Fibroblast of lung (primary cell): ENCODE data around the gene BASP1. TPM values are rescaled to one million over a fixed set of nuclear protein-coding genes. Genes with fewer than 3 reads are reported as not detected.
A peak's percentile ranks its signal among the peaks of the same experiment; 100 is the strongest.

ENCODE experiments used
- DNase-seq, 2 donors: peaks; one replicate each; pipeline versions ENCODE4 v3.0.0 to v3.0.0-alpha.2; 2010; ENCODE audit warnings: low read depth in 2 of 2
- H2AFZ ChIP-seq: 2 replicates; pipeline ENCODE4 v1.5.1; 2012; ENCODE audit warnings: low read length, control low read depth, inconsistent platforms
- H3K27ac ChIP-seq: 2 replicates; pipeline ENCODE4 v1.5.1; 2011; ENCODE audit warnings: low read length, control low read depth; ENCODE audit not compliant: insufficient read depth
- H3K27me3 ChIP-seq: 2 replicates; pipeline ENCODE4 v1.5.1; 2011; ENCODE audit warnings: mild to moderate bottlenecking, low read length; ENCODE audit not compliant: control insufficient read depth, insufficient read depth
- H3K36me3 ChIP-seq: 2 replicates; pipeline ENCODE4 v1.5.1; 2011; ENCODE audit warnings: low read length; ENCODE audit not compliant: control insufficient read depth, insufficient read depth
- H3K4me1 ChIP-seq: 2 replicates; pipeline ENCODE4 v1.5.1; 2011; ENCODE audit warnings: low read length; ENCODE audit not compliant: control insufficient read depth, insufficient read depth; ENCODE audit errors: extremely low read depth
- H3K4me2 ChIP-seq: 2 replicates; pipeline ENCODE4 v1.5.1; 2011; ENCODE audit warnings: low read length, control low read depth; ENCODE audit not compliant: insufficient read depth; ENCODE audit errors: extremely low read depth
- H3K4me3 ChIP-seq, 4 experiments: fragments of 200-600 bp in 1 of 4; sonication (generic) in 1 of 4; replicated peaks in 1 of 4; 2 replicates each; pipeline ENCODE4 v1.5.1; 2011 to 2016; ENCODE audit warnings: low read length in 4 of 4, low read depth in 3 of 4, mild to moderate bottlenecking in 3 of 4, control low read depth in 2 of 4, inconsistent platforms in 1 of 4, mixed read lengths in 1 of 4; ENCODE audit not compliant: insufficient read depth in 1 of 4; ENCODE audit errors: control extremely low read depth in 1 of 4
- H3K79me2 ChIP-seq: 2 replicates; pipeline ENCODE4 v1.5.1; 2012; ENCODE audit warnings: mild to moderate bottlenecking, low read length, inconsistent platforms; ENCODE audit not compliant: control insufficient read depth, insufficient read depth
- H3K9ac ChIP-seq: 2 replicates; pipeline ENCODE4 v1.5.1; 2011; ENCODE audit warnings: mild to moderate bottlenecking, low read length, control low read depth; ENCODE audit not compliant: insufficient read depth
- H3K9me3 ChIP-seq: 2 replicates; pipeline ENCODE4 v1.5.1; 2012; ENCODE audit warnings: low read depth, low read length; ENCODE audit not compliant: control insufficient read depth, insufficient read depth
- H4K20me1 ChIP-seq: 2 replicates; pipeline ENCODE4 v1.5.1; 2011; ENCODE audit warnings: low read length; ENCODE audit not compliant: control insufficient read depth, insufficient read depth; ENCODE audit errors: extremely low read depth
- CTCF ChIP-seq, 2 donors: IDR thresholded peaks in 1 of 2; conservative IDR thresholded peaks in 1 of 2; 1 replicate in 1 of 2; 2 replicates in 1 of 2; pipeline ENCODE4 v1.5.1; 2011 to 2012; ENCODE audit warnings: low read length in 2 of 2, control low read depth in 1 of 2, inconsistent platforms in 1 of 2, low read depth in 1 of 2, mild to moderate bottlenecking in 1 of 2
- EZH2 ChIP-seq: IDR thresholded peaks from 2 replicates; pipeline ENCODE4 v1.5.1; 2012; ENCODE audit warnings: low read length, control low read depth, mild to moderate bottlenecking; ENCODE audit errors: missing control alignments
- polyA plus RNA-seq, 2 donors: library from polyadenylated mRNA; depleted of rRNA in 1 of 2; stranded (reverse) in 1 of 2; unstranded in 1 of 2; fragments of >200 nt; gene quantifications; 2 replicates each; pipeline ENCODE4 v1.2.1, GENCODE V29; 2011 to 2012; ENCODE audit warnings: missing spikeins in 1 of 2
- total RNA-seq: library from RNA; depleted of rRNA; stranded (reverse); fragments of >200 nt; gene quantifications from 2 replicates; pipeline ENCODE4 v1.2.1, GENCODE V29; 2014

The BASP1 gene
- total and polyA plus RNA-seq, 2 donors (not counting 1 experiment from before 2014, with no cell fraction given), result 186 to 248 TPM

- DNase-seq, result peak; percentile 51 to 64
- TF ChIP-seq CTCF (conservative IDR thresholded peaks at IDR 0.05 in 1 of 2, IDR thresholded peaks at IDR 0.05 in 1 of 2; ENCODE audit: low read depth in 1 of 2, low read length in 2 of 2) (no peak), EZH2 (no peak)
- no peak overlapping the region for H3K9ac ChIP-seq
- no peaks in the 10 kb centered on the region for H4K20me1 ChIP-seq
- no peak overlapping the region for H2AFZ ChIP-seq
- no peaks in the 10 kb centered on the region for H3K36me3 ChIP-seq
- no peaks in the 10 kb centered on the region for H3K79me2 ChIP-seq
- H3K9me3 ChIP-seq, result no peaks in the 10 kb centered on the region
- no peak overlapping the region for H3K4me3 ChIP-seq
- H3K4me1 ChIP-seq, result peaks cover 51% of the 10 kb centered on the region
- peak overlapping the region; percentile 61 for H3K27ac ChIP-seq
- H3K4me2 ChIP-seq, result no peak overlapping the region
- no peaks in the 10 kb centered on the region for H3K27me3 ChIP-seq
Observed at GRCh38 chr5:17184588-17184987, 32.8 kb upstream of the BASP1 start.

GRCh38 chr5:17185349-17185748, 32.1 kb upstream of the BASP1 start:
- no peaks in the 10 kb centered on the region for H3K79me2 ChIP-seq
- no peak for DNase-seq
- no peaks in the 10 kb centered on the region for H3K36me3 ChIP-seq
- H3K4me3 ChIP-seq, result no peak overlapping the region
- no peak overlapping the region for H2AFZ ChIP-seq
- H3K9ac ChIP-seq, result no peak overlapping the region
- H3K27me3 ChIP-seq, result no peaks in the 10 kb centered on the region
- H3K27ac ChIP-seq, result peak overlapping the region; percentile 61
- H3K9me3 ChIP-seq, result no peaks in the 10 kb centered on the region
- TF ChIP-seq EZH2 (no peak), CTCF (conservative IDR thresholded peaks at IDR 0.05 in 1 of 2, IDR thresholded peaks at IDR 0.05 in 1 of 2; ENCODE audit: low read depth in 1 of 2, low read length in 2 of 2) (no peak)
- no peak overlapping the region for H3K4me2 ChIP-seq
- no peaks in the 10 kb centered on the region for H4K20me1 ChIP-seq
- peaks cover 58% of the 10 kb centered on the region for H3K4me1 ChIP-seq

- Histone ChIP-seq H3K4me1 (peaks cover 58% of the 10 kb centered on the region), H3K27me3 (no peaks in the 10 kb centered on the region), H3K4me3 (no peak overlapping the region), H3K79me2 (no peaks in the 10 kb centered on the region), H3K36me3 (no peaks in the 10 kb centered on the region), H3K9ac (no peak overlapping the region), H4K20me1 (no peaks in the 10 kb centered on the region), H2AFZ (no peak overlapping the region), H3K9me3 (no peaks in the 10 kb centered on the region), H3K27ac (peak overlapping the region; percentile 71), H3K4me2 (no peak overlapping the region)
- peak; percentile 92 to 98 for DNase-seq
- no peak for TF ChIP-seq EZH2
- no peak for TF ChIP-seq CTCF (conservative IDR thresholded peaks at IDR 0.05 in 1 of 2, IDR thresholded peaks at IDR 0.05 in 1 of 2; ENCODE audit: low read depth in 1 of 2, low read length in 2 of 2)
Observed at GRCh38 chr5:17185773-17186172, 31.7 kb upstream of the BASP1 start.
